Lung (tissue), 12 donors: Measurements from ENCODE around the gene SENP5. TPM values are rescaled to one million over a fixed set of nuclear protein-coding genes. Genes with fewer than 3 reads are reported as not detected.
"Not testable (repeated sequence)": the region's sequence is repeated elsewhere in the genome, so short reads cannot be mapped to it uniquely, and the experiment has no call there.

Experiments used
- ATAC-seq: fragments of 200-7000 bp; cut with Tn5 transposase; one replicate; pipeline ENCODE4 v1.9.1; 2020; ENCODE audit warnings: moderate number of reproducible peaks; ENCODE audit not compliant: insufficient read depth, low FRiP score
- DNase-seq, 3 donors: peaks; one replicate each; pipeline ENCODE4 v3.0.0-alpha.2; 2013 to 2017
- H3K27ac ChIP-seq, 2 donors: one replicate each; pipeline ENCODE4 v1.5.1; 2013; ENCODE audit warnings: mild to moderate bottlenecking in 2 of 2, moderate library complexity in 2 of 2, control low read depth in 1 of 2, inconsistent platforms in 1 of 2, low read depth in 1 of 2, low read length in 1 of 2
- H3K27me3 ChIP-seq, 3 donors: one replicate each; pipeline ENCODE4 v1.5.1; 2013; ENCODE audit warnings: low read length in 2 of 3; ENCODE audit not compliant: control insufficient read depth in 3 of 3, insufficient read depth in 3 of 3
- H3K36me3 ChIP-seq, 4 donors: one replicate each; pipeline ENCODE4 v1.5.1; 2013; ENCODE audit warnings: low read length in 4 of 4, mild to moderate bottlenecking in 1 of 4, moderate library complexity in 1 of 4; ENCODE audit not compliant: control insufficient read depth in 4 of 4, insufficient read depth in 4 of 4
- H3K4me1 ChIP-seq, 5 donors: one replicate each; pipeline ENCODE4 v1.5.1; 2013; ENCODE audit warnings: low read length in 5 of 5, mild to moderate bottlenecking in 2 of 5, moderate library complexity in 1 of 5; ENCODE audit not compliant: control insufficient read depth in 5 of 5, insufficient read depth in 5 of 5
- H3K4me3 ChIP-seq: one replicate; pipeline ENCODE4 v1.5.1; 2013; ENCODE audit warnings: mild to moderate bottlenecking, control low read depth, moderate library complexity
- H3K9ac ChIP-seq, 2 donors: one replicate each; pipeline ENCODE4 v1.5.1; 2013; ENCODE audit warnings: low read length in 2 of 2, control low read depth in 1 of 2; ENCODE audit not compliant: insufficient read depth in 1 of 2
- H3K9me3 ChIP-seq, 4 donors: one replicate each; pipeline ENCODE4 v1.5.1; 2013; ENCODE audit warnings: low read length in 3 of 4, mild to moderate bottlenecking in 1 of 4, moderate library complexity in 1 of 4; ENCODE audit not compliant: control insufficient read depth in 4 of 4, insufficient read depth in 3 of 4
- CTCF ChIP-seq: IDR thresholded peaks from 2 replicates; pipeline ENCODE4 v1.5.1; 2012; ENCODE audit warnings: mild to moderate bottlenecking; ENCODE audit errors: control extremely low read depth, extremely low read depth
- WGBS, 2 donors: extraction: QIAGEN DNeasy Blood & Tissue Kit; methylation state at CpG; one replicate each; pipeline ENCODE4 v1.1.7; 2013; 5-methylcytosine and 5-hydroxymethylcytosine counted together
- polyA plus RNA-seq, 2 donors: library from polyadenylated mRNA; stranded (reverse); fragments of 200-250 nt; gene quantifications; one replicate each; pipeline ENCODE4 v1.2.1, GENCODE V29; 2013
- total RNA-seq, 2 donors: library from RNA; depleted of rRNA in 1 of 2; stranded (reverse); fragments of >200 nt in 1 of 2; gene quantifications; one replicate each; pipeline ENCODE4 v1.2.1, GENCODE V29; 2014 to 2021
- donor health status: control.
- donor health status: control.
- donor health status: Bipolar disorder and iron deficiency.
- donor health status: healthy.
- donor health status: DM: yes; HTN: yes; CAD: no.

The SENP5 gene
- total and polyA plus RNA-seq, 4 donors = 7.7 to 55.7 (median 18.7) TPM

GRCh38 chr3:196942226-196942914 lies 74.7 kb downstream of the SENP5 start, which contains the start of gene NCBP2:
Gene NCBP2 (minus strand): TSS chr3:196942528. CDS start chr3:196942503, 25 bp downstream.
- 0% methylated on average over 77 of the region's 77 CpGs for WGBS, 2 donors
- Histone ChIP-seq H3K9me3 (no peaks in the 10 kb centered on the region), H3K36me3 (peaks cover 6 to 15% (median 12%) of the 10 kb centered on the region in 4 donors), H3K4me1 (peaks cover 0 to 19% (median 5%) of the 10 kb centered on the region in 5 donors), H3K27me3 (no peaks in the 10 kb centered on the region), H3K27ac (peak within 1 kb of the TSS; percentile 87 to 98), H3K4me3 (peak within 1 kb of the TSS; percentile 93), H3K9ac (peak within 1 kb of the TSS; percentile 83 to 97)
- TF ChIP-seq CTCF = peak; percentile 34
- ATAC-seq = peak; percentile 96
- DNase-seq = peak; percentile 98 to 99 (median 98)

GRCh38 chr3:196942915-196943277 lies 75.2 kb downstream of the SENP5 start:
- DNase-seq (peak in 1 of 3 donors; percentile 6), ATAC-seq (no peak)
- TF ChIP-seq CTCF = no peak
- H3K9ac ChIP-seq = peak overlapping the region; percentile 57 to 79
- peak overlapping the region; percentile 93 for H3K4me3 ChIP-seq
- peak overlapping the region; percentile 85 to 86 for H3K27ac ChIP-seq
- H3K9me3 ChIP-seq = no peaks in the 10 kb centered on the region
- H3K4me1 ChIP-seq = peaks cover 0 to 19% (median 5%) of the 10 kb centered on the region in 5 donors
- no peaks in the 10 kb centered on the region for H3K27me3 ChIP-seq
- 1% methylated on average over 25 of the region's 25 CpGs for WGBS, 2 donors
- H3K36me3 ChIP-seq = peaks cover 3 to 11% (median 8%) of the 10 kb centered on the region in 4 donors

- H3K4me1 ChIP-seq = peaks cover 0 to 22% (median 5%) of the 10 kb centered on the region in 5 donors
- not testable (repeated sequence) for ATAC-seq, H3K4me3 ChIP-seq, H3K9ac ChIP-seq, H3K27ac ChIP-seq, H3K36me3 ChIP-seq, DNase-seq, H3K9me3 ChIP-seq, H3K27me3 ChIP-seq
- WGBS, 2 donors = 78 to 87% methylated on average over 14 of the region's 14 CpGs
Observed at GRCh38 chr3:196944037-196944790, 76.5 kb downstream of the SENP5 start.
